Endothelial cell of umbilical vein (primary cell): Measurements from ENCODE around the gene LSMEM2. TPM values are rescaled to one million over a fixed set of nuclear protein-coding genes. Genes with fewer than 3 reads are reported as not detected.

Source experiments
- BruUV-seq: library from RNA; stranded (reverse); fragments of 400-500 nt; replicated peaks from 2 replicates; lab custom pipeline; 2021; lab: Mats Ljungman, UMichigan
- CTCF ChIA-PET: fragments of 300-600, 350-600 bp; sonication (Branson Sonifier 250); formaldehyde crosslinking; loops from one replicate; lab custom pipeline; 2021; ENCODE audit warnings: antibody characterized with exemption, inconsistent platforms; lab: Charles Lee
- POLR2A ChIA-PET: fragments of 300-600, 350-600 bp; sonication (Branson Sonifier 250); formaldehyde crosslinking; loops from one replicate; lab custom pipeline; 2021; ENCODE audit warnings: antibody characterized with exemption, inconsistent platforms; lab: Charles Lee
- DNase-seq: peaks from one replicate; pipeline ENCODE4 v3.0.0-alpha.2; 2011; ENCODE audit warnings: low read depth, low spot score
- FAIRE-seq: peaks from 2 replicates; lab custom pipeline; 2011; peaks lifted over from hg19 to GRCh38; lab: Jason Lieb, UNC
- H2AFZ ChIP-seq: 2 replicates; pipeline ENCODE4 v1.6.0; 2012; ENCODE audit warnings: low read depth, low read length, control low read depth, inconsistent platforms
- H3K27ac ChIP-seq: 2 replicates; pipeline ENCODE4 v1.5.1; 2011; ENCODE audit warnings: low read depth, mild to moderate bottlenecking, control low read depth, low read length, moderate library complexity; ENCODE audit not compliant: insufficient read depth
- H3K27me3 ChIP-seq, 2 experiments: 2 replicates each; pipeline versions ENCODE4 v1.6.0 to v1.6.1; 2011; ENCODE audit warnings: low read length in 2 of 2, mixed read lengths in 1 of 2; ENCODE audit not compliant: control insufficient read depth in 2 of 2, insufficient read depth in 2 of 2
- H3K36me3 ChIP-seq, 2 experiments: 2 replicates in 1 of 2; 3 replicates in 1 of 2; pipeline ENCODE4 v1.5.1; 2011; ENCODE audit warnings: low read length in 2 of 2, mild to moderate bottlenecking in 1 of 2, moderate library complexity in 1 of 2; ENCODE audit not compliant: control insufficient read depth in 2 of 2, insufficient read depth in 2 of 2; ENCODE audit errors: extremely low read depth in 1 of 2
- H3K4me1 ChIP-seq: 3 replicates; pipeline ENCODE4 v1.5.1; 2011; ENCODE audit warnings: mild to moderate bottlenecking, low read length; ENCODE audit not compliant: control insufficient read depth, insufficient read depth; ENCODE audit errors: extremely low read depth
- H3K4me2 ChIP-seq: 2 replicates; pipeline ENCODE4 v1.6.1; 2011; ENCODE audit warnings: low read length, control low read depth, mixed read lengths; ENCODE audit not compliant: insufficient read depth
- H3K4me3 ChIP-seq, 3 experiments: fragments of 200-600 bp in 1 of 3; sonication (generic), shearing (Covaris generic) in 1 of 3; replicated peaks in 1 of 3; 2 replicates each; pipeline ENCODE4 v1.5.1; 2011 to 2016; ENCODE audit warnings: control low read depth in 3 of 3, low read length in 3 of 3, mild to moderate bottlenecking in 2 of 3, inconsistent platforms in 1 of 3, low read depth in 1 of 3, moderate library complexity in 1 of 3; ENCODE audit not compliant: insufficient read depth in 1 of 3
- H3K79me2 ChIP-seq: 2 replicates; pipeline ENCODE4 v1.6.0; 2012; ENCODE audit warnings: low read length, inconsistent platforms; ENCODE audit not compliant: control insufficient read depth, insufficient read depth
- H3K9ac ChIP-seq: replicated peaks from 2 replicates; pipeline ENCODE3; 2011; ENCODE audit warnings: low read length, control low read depth; ENCODE audit not compliant: insufficient read depth; ENCODE audit errors: extremely low read depth
- H3K9me1 ChIP-seq: replicated peaks from 3 replicates; pipeline ENCODE4 v1.6.0; 2011; ENCODE audit warnings: mild to moderate bottlenecking, low read length; ENCODE audit not compliant: control insufficient read depth, insufficient read depth; ENCODE audit errors: extremely low read depth
- H3K9me3 ChIP-seq: replicated peaks from 2 replicates; pipeline ENCODE4 v1.5.1; 2012; ENCODE audit warnings: low read length, inconsistent platforms; ENCODE audit not compliant: control insufficient read depth, insufficient read depth
- H4K20me1 ChIP-seq: replicated peaks from 2 replicates; pipeline ENCODE3; 2011; ENCODE audit warnings: mild to moderate bottlenecking, low read length; ENCODE audit not compliant: control insufficient read depth, insufficient read depth; ENCODE audit errors: extremely low read depth
- EZH2 ChIP-seq: IDR thresholded peaks from 2 replicates; pipeline ENCODE4 v1.6.1; 2012; ENCODE audit warnings: borderline replicate concordance, low read depth, mild to moderate bottlenecking, moderate library complexity, low read length, inconsistent platforms; ENCODE audit not compliant: severe bottlenecking
- GATA2 ChIP-seq: IDR thresholded peaks from 2 replicates; pipeline ENCODE4 v1.7.0; 2011; ENCODE audit warnings: low read depth, mild to moderate bottlenecking, moderate library complexity, mixed read lengths, low read length; ENCODE audit not compliant: insufficient read length, insufficient read depth
- JUN ChIP-seq: IDR thresholded peaks from 2 replicates; pipeline ENCODE4 v1.6.1; 2011; ENCODE audit warnings: borderline replicate concordance, low read depth; ENCODE audit not compliant: insufficient read length, insufficient read depth
- MYC ChIP-seq: IDR thresholded peaks from one replicate; pipeline ENCODE4 v1.6.1; 2011; ENCODE audit warnings: mild to moderate bottlenecking, low read depth, low read length
- POLR2A ChIP-seq: IDR thresholded peaks from 2 replicates; pipeline ENCODE4 v1.6.1; 2012; ENCODE audit warnings: low read depth, mild to moderate bottlenecking, control low read depth, low read length
- POLR2AphosphoS5 ChIP-seq: IDR thresholded peaks from 2 replicates; pipeline ENCODE4 v1.6.1; 2012; ENCODE audit warnings: low read depth, mild to moderate bottlenecking, control low read depth, low read length, moderate library complexity; ENCODE audit not compliant: insufficient read depth
- dilution Hi-C: fragments of 300-500 bp; cut with MboI; formaldehyde crosslinking; loops from one replicate; pipeline ENCODE4 v1.15.0; 2019; ENCODE audit warnings: low sequenced_read_pairs; ENCODE audit not compliant: extremely low pct_ligation_motif_present
- intact Hi-C: fragments of 100-400 bp; cut with micrococcal nuclease; formaldehyde crosslinking; loops from one replicate; pipeline ENCODE4 v1.10.0; 2022
- polyA plus RNA-seq, 4 experiments: library from polyadenylated mRNA; depleted of rRNA in 3 of 4; stranded (reverse) in 3 of 4; unstranded in 1 of 4; fragments of >200 nt; gene quantifications; 2 replicates each; pipeline versions ENCODE4 v1.2.1 to v1.2.3, GENCODE V29; 2011 to 2012; ENCODE audit warnings: missing spikeins in 1 of 4
- total RNA-seq: library from RNA; stranded (reverse); gene quantifications from 2 replicates; pipeline ENCODE4 v1.2.3, GENCODE V29; 2021
- TF ChIP-seq, protein P1 (sequence below), 2 donors: IDR thresholded peaks; 1 replicate in 1 of 2; 2 replicates in 1 of 2; pipeline ENCODE4 v1.5.1; 2011; ENCODE audit warnings: low read length in 2 of 2, mild to moderate bottlenecking in 2 of 2, moderate library complexity in 2 of 2, control low read depth in 1 of 2, inconsistent platforms in 1 of 2, low read depth in 1 of 2; ENCODE audit not compliant: insufficient read depth in 1 of 2; ENCODE audit errors: extremely low read depth in 1 of 2

The LSMEM2 gene
- total and polyA plus RNA-seq, 2 donors (not counting 3 experiments of a cell fraction or from before 2014, with no cell fraction given): not detected

DNA sequence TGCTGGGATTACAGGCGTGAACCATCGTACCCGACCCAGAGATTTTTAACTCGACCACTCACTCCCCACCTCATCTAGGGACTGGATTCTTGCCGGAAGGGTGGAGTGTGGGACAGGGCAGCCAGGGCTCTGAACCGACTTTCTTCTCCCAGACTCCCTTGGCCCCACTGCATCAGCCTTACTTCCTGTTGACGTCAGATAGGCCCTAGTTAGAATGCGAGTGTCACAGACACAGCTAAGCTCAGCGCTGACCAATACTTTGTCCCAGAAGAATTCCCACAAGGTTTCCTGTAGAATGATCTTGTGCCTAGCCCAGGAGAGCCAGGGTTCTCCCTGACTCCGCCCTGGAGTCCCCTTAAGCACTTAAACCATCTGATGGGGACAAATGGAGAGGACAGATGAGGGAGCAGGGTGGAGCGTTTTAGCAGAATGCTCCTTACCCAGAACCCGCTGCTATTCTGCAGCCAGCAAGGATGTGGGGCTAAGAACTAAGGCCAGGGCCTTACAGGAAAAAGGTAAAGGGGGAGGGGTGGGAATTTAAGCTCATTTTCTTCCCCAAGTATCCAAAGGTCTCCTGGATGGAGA, 54.9 kb downstream of the LSMEM2 start:
- dilution Hi-C loops: no loop called here
- H3K36me3 ChIP-seq: peaks cover 20 to 29% of the 10 kb centered on the region in 2 experiments
- TSS peak; percentile 13 for BruUV-seq
- H3K9me3 ChIP-seq: no peaks in the 10 kb centered on the region
- intact Hi-C loops: loop anchor here (1.0 kb wide), 1 partner anchor 11 kb away; no protein-coding TSS in a partner anchor
- peaks cover 60% of the 10 kb centered on the region for H3K79me2 ChIP-seq
- H4K20me1 ChIP-seq: no peaks in the 10 kb centered on the region
- peak overlapping the region; percentile 95 for H3K27ac ChIP-seq
- H3K4me3 ChIP-seq: peak overlapping the region in 1 of 3 experiments; percentile 24
- H3K9ac ChIP-seq: peak overlapping the region; percentile 78
- DNase-seq (peak; percentile 86), FAIRE-seq (peak; percentile 93)
- peaks cover 36% of the 10 kb centered on the region for H3K4me1 ChIP-seq
- ChIA-PET CTCF (interaction anchor here (1.3 to 5.0 kb wide), 2 partner anchors 10 to 14 kb away, joined by 4 to 66 read pairs; partner anchors contain the start of gene HYAL2), POLR2A (interaction anchor here (1.2 to 6.1 kb wide), 2 partner anchors 12 to 70 kb away, joined by 3 to 38 read pairs; partner anchors contain the start of gene HYAL2)
- no peaks in the 10 kb centered on the region for H3K27me3 ChIP-seq
- H2AFZ ChIP-seq: no peak overlapping the region
- H3K4me2 ChIP-seq: peak overlapping the region; percentile 93
- H3K9me1 ChIP-seq: no peaks in the 10 kb centered on the region
- TF ChIP-seq POLR2AphosphoS5 (peak; percentile 21), GATA2 (no peak), MYC (no peak), EZH2 (no peak), JUN (peak; percentile 22), POLR2A (no peak)
- TF ChIP-seq, protein P1, sequence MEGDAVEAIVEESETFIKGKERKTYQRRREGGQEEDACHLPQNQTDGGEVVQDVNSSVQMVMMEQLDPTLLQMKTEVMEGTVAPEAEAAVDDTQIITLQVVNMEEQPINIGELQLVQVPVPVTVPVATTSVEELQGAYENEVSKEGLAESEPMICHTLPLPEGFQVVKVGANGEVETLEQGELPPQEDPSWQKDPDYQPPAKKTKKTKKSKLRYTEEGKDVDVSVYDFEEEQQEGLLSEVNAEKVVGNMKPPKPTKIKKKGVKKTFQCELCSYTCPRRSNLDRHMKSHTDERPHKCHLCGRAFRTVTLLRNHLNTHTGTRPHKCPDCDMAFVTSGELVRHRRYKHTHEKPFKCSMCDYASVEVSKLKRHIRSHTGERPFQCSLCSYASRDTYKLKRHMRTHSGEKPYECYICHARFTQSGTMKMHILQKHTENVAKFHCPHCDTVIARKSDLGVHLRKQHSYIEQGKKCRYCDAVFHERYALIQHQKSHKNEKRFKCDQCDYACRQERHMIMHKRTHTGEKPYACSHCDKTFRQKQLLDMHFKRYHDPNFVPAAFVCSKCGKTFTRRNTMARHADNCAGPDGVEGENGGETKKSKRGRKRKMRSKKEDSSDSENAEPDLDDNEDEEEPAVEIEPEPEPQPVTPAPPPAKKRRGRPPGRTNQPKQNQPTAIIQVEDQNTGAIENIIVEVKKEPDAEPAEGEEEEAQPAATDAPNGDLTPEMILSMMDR (IDR thresholded peaks at IDR 0.05; ENCODE audit: extremely low read depth in 1 of 2, insufficient read depth in 1 of 2, low read depth in 1 of 2, low read length in 2 of 2): no peak
